ENCODE data around the gene SDR42E2.
"Not testable (repeated sequence)": the region's sequence is repeated elsewhere in the genome, so short reads cannot be mapped to it uniquely, and the experiment has no call there.

Gene SDR42E2

DNA sequence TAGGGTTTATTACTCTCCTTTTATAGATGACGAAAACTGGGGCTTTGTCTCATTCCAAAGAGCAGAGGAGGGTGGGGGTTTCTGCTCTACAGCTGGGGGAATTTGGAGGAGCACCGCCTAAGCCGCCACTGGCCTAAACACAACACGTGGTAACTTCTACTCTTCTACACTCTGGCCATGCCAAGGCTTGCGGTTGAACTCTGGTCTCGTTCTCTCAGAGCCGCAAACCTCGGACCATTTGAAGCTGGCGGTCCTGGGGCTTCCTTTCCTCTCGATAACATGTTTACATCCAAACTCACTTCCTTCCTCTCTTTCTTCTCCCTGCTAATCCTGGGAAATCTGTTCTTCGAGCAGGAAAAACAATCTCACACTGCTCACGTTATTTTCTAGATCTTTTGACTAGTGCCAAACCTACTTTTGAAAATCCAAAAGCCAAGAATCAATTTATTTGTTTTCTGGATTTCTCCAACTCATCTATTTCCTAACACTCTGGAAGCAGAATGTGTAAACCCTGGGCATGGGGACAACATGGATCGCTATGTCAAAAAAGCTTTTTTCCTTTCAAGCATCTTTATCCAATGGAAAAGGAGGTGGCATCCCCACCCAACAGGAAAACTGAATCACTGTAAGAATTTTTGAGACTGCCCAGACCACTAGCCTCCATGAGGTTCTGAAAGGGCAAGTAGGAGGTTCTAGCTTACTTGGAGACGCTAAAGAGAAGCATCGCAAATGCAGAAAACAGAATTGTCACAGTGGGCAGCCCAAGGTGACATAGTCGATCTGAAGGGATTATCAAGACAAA lies 30.2 kb downstream of the SDR42E2 start:
- peak; percentile 41 for DNase-seq

DNA sequence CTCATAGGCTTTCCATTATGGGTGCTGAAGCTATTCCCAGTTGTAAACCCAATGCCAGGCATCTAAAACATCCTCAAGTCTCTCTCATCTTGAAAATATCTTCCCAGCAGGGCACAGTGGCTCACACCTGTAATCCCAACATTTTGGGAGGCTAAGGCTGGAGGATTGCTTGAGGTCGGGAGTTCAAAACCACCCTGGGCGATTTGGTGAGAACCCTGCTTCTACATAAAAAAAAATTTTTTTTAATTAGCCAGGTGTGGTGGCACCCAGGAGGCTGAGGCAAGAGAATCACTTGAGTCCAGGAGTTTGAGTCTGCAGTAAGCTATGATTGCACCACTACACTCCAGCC lies 30.7 kb downstream of the SDR42E2 start:
- DNase-seq = no peak

DNA sequence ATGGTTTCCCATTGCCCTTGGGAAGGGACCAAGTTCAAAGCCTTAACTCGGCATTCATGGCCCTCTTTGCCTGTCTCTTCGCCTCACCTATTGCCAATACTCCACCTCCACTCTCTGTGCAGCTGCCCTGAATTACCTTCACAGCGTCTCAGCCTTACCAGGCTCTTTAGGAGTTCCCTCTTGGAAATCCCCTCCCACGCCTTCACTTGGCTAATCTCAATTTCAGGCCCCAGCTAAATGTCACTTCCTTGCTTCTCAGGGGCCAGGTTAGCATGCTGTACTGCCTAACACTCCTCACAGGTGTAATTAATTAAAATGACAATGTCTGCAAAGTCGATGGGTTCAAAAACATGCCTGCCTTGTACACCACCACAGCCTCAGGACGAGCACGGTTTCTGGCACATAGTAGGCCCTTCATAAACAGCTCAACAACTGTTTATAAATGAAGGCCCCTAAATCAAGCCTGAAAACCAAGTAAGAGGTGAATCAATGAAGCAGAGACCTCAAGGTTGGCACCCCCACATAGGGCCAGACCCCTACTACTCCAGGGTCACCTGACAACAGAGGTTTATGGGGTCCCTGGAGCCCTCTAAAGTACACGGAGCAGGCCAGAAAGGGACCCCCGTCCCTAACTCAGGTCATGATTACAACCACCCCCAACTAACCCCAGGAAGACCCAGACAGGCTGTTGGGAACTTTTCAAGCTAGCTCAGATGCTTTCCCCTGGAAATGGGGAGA lies 32.6 kb downstream of the SDR42E2 start:
- no peak for DNase-seq

DNA sequence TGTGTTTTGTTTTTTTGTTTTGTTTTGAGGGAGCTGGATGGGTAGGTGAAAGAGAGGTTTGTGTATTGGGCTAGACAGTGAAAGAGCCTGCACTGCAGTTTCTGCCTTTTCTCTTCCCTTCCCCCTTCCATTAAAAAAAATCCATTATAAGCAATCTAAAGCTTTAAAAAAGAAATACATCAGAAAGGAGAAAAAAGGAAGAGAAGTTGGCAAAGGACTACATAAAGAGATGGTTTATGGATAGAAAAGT lies 33.1 kb downstream of the SDR42E2 start:
- no peak for DNase-seq

DNA sequence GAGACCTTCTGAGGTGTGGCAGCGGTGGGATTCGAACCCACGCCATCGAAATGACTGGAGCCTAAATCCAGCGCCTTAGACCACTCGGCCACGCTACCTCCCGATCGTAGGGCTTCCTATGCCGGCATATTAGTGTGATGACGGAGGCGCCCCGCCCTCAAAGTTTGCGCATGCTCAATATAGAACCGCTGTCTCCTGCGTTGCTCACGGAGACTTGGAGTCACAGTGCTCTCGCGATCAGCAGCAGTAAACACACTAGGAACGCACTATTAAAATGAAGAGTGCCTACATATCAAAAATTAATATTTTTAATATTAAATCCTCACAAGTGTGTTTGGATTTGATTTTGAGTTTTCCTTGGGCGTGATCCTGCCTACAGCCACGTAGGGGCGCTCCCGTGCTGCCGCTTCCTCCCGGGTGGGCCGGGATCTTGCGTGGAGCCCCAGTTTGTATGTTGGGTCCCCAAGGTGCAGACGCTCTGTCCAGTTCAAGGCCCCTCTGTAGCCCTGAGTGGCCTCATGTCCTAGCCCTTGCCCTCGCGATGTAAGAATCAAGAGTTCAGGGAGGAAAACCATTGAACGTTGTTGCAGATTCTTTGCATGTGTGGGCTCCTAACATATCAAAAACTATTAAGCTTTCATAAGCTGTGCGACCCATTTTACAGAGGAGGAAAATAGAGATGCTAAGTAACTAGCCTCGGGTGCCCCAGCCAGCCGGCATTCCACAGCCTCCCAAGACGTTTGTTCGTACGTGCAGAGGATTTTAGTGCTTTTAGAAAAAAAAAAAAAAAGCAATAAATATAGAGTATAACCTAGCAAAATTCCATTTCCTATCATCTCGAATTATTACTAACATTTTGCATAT lies 33.6 kb downstream of the SDR42E2 start:
- peak; percentile 81 for DNase-seq

DNA sequence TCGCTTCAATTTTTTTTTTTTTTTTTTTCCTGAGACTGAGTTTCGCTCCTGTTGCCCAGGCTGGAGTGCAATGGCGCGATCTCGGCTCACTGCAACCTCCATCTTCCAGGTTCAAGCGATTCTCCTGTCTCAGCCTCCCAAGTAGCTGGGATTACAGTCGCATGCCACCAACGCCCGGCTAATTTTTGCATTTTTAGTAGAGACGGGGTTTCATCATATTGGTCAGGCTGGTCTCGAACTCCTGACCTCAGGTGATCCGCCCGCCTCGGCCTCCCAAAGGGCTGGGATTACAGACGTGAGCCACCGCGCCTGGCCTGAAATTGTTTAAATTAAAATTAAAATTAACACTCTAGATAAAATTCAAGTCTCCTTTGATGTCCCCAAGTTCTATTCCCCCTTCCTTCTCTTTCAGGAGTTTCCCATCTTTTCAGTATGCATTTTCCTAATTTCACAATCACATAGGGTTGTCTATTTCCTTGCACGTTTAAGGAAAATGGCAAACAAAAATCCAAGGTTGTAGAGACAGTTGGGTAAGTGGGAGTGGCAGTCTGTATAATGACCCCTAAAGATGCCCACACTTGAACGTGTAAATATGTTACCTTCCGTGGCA lies 34.4 kb downstream of the SDR42E2 start:
- DNase-seq = not testable (repeated sequence)

DNA sequence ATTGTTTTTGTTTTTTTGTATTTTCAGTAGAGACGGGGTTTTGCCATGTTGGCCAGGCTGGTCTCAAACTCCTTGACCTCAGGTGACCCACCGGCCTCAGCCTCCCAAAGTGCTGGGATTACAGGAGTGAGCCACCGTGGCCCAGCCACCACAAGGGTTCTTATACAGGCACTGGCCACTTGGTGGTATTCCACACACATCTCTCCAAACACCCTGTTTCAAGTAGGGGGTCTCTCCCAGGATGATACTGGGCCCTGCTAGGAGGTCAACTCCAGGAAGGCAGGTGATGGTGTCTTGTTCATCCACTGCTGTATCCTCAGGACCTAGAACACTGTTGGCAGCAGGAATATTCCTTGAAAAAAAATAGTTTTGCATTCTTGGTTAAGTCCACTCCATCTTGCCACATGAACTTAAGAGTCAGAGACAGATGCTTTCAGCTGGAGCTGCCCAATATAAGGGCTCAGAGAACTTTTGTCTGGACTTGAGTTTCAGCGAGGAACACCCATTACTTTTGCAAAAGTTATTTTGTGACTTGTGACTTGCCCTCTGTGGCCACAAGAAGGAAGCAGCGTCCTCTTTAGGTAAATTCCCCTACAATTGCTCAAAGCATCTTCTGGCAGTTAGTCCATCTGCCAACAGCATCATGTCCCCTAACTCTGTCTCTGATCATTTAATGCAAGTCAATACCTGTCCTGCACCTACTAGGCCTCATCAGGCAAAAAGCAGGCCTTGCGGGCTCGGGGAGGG lies 36.4 kb downstream of the SDR42E2 start:
- DNase-seq = no peak

DNA sequence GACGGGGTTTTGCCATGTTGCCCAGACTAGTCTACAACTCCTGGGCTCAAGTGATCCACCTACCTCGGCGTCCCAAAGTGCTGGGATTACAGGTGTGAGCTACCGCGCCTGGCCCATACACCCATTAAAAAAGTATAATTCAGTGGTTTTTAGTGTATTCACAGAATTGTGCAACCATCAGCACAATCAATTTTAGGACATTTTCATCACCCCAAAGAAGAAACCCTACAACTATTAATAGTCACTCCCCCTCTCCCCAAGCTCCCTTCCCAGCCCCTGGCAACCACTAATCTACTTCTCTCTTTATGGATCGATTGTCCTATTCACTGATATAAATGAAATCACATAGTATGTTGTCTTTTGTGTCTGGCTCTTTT lies 39.9 kb downstream of the SDR42E2 start:
- no peak for DNase-seq

DNA sequence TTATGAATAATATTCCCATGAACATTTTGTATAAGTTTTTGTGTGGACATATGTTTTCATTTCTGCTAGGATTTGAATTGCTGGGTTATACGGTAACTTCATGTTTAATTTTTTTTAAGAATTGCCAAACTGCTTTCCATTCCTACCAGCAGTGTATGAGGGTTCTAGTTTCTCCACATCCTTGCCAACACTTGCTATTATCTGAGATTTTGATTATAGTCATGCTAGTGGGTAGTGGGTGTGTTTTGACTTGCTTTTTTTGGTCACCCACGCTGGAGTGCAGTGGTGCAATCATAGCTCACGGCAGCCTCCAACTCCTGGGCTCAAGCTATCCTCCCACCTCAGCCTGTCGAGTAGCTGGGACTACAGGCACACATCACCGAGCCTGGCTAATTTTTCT lies 40.8 kb downstream of the SDR42E2 start:
- DNase-seq = no peak

DNA sequence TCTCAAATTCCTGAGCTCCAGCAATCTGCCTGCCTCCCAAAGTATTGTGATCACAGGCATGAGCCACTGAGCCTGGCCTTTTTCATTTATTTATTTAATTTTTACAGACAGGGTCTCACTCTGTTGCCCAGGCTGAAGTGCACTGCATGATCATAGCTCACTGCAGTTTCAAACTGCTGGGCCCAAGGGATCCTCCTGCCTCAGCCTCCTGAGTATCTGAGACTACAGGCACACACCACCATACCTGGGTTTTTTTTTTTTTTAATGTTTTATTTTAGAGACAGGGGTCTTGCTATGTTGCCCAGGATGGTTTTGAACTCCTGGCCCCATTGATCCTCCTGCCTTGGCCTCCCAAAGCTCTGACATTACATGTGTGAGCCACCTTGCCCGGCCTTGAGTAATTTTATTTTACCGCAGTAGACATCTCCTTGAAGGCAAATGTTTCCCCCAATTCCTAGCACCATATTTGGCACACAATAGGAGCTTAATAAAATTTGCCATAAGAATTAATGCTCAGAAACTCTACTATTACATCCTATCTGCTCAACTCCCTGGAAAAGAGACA lies 41.9 kb downstream of the SDR42E2 start:
- DNase-seq = no peak

DNA sequence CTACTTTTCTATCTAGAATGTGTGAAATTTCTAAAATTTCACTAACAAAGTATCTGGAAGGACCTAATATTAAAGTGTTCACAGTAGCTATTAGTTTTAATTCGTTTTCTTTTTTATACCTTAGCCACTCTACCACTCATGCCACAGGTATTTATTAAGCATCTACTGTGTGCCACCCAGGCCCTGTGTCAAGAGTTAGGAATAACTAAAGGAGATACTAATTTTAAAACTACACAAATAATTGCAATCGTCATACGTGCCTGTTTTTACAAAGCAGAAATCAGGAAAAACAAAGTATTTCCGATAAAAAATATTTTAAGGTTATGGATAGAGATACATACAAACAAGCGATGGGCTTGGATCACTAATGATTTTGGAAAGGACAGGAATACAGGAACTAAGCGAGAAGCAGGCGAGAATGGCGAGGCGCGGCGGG lies 43.3 kb downstream of the SDR42E2 start:
- no peak for DNase-seq

DNA sequence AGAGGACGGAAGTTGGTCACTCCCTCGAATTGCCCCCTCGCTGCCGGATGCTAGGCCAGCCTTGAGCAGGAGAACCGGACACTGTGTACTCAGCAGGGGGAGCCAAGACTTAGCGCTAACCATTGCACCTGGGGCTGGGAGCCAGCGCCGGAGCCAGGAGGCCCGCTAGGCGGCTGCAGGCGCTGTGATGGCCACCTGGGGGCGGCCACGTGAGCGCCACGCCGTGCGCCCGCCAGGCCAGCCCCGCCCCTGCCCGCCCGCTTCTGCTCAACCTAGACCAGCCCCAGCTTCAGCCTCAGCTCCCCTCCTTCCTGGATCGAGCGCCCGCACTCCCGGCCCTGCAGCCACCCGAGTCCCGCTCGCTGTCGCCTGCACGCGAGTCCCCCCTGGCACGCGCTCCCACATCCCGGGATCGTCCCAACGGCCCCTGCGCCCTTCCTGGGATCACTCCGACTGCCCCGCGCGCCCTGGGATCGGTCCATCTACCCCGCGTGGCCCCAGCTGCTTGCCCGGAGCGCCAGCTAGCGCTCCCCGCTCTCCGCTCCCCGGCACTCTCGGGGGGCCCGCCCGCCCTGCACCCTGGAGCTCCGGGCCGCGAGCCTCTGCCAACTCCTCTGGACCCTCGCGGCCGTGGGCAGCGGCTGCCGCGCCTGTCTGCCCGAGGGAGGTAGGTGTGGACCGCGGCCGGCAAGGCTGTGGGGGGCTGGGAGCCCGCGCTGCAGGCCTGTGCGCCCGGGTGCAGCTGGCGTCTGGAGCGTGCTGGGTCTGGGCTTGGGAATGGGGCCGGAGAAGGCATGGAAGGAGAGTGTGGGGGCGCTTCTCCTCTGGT lies 43.9 kb downstream of the SDR42E2 start, which contains the start of gene EEF2K:
Gene EEF2K, plus strand, starts transcription at position 266 of the 829 bp plus-strand sequence. CDS start 19,452 bp downstream, outside the sequence.
- peak; percentile 95 for DNase-seq

DNA sequence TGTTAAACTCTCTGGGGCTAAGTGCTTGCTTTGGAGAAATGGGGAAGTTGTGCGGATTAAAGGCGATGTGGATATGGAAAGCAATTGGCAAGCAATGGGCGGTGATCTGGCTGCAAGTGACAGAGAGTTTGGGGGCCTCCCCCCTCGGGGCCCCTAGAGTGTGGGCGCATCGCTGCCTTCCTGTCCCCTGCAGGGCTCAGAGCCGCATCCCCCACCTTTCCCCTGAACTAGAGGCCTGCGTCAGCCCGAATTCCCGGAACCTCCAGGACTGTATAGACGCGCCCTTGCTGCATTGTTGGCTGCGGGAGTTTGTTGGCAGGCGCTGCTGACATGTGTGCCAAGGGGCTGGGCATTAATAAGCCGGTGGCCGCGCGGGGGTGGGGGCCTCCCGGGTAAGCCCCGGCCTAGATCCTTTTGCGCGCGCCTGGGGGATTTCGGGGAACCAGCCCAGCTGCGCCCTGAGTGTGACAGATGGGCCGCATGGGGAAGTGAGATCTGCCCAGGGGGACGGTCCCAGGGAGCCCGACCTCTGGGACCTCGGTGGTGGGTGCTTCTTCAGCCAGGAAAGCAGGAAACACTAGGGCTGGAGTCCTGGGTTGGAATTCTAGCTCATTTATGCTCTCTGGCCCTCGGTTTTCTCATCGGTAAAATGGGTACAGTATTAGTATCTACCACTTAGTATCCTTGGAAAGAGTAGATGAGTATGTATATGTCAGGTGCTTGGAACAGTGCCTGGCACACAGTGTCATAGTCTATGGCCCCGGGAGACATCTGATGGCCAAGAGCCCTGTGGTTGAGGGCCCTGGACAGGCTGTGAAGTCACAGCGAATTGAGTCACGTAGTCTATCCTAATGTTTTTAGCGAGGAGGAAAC lies 44.8 kb downstream of the SDR42E2 start:
- DNase-seq = peak; percentile 36

DNA sequence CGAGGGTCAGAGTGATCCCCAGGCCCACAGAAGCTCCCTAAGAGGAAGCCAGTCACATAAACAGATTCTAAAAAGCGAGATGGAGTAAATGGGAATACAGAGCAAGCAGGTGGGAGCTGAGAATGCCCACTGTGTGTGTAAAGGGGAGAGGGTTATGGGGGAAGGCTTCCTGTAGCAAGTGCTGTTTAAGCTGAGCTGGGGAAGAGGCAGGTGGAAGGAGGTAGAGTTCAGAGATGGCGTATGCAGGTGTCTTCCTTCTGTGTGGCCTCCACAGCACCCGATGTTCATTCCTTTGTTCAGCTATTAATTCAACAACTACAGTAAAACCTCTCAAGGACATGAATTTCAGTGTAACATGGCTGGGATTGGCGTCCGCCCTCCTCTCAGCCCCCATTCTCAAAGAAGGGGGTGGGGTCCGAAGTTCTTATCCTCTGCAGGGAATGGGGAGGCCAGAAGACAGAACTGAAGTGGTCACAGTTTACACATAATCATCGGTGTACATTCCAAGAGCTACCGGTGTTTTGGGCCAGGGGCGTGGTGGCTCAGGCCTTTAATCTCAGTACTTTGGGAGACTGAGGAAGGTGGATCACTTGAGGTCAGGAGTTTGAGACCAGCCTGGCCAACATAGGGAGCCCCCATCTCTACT lies 45.5 kb downstream of the SDR42E2 start:
- DNase-seq = no peak

DNA sequence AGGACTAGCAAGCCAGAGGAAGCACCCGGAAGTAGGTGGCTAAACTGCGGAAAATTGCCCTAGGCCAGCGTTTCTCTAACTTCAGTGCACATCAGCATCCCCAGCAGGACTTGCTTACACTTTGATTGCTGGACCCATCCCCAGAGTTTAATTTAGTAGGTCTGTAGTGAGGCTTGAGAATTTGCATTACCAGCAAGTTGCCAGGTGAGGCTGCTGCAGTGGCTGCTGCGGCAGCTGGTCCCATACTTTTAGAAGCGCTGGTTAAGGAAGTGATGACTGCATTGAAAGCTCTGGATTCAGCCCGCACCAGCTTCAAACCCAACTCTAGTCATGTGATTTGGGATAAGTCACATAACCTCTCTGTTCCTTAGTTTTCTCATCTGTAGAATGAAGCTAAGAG lies 48.0 kb downstream of the SDR42E2 start:
- no peak for DNase-seq

DNA sequence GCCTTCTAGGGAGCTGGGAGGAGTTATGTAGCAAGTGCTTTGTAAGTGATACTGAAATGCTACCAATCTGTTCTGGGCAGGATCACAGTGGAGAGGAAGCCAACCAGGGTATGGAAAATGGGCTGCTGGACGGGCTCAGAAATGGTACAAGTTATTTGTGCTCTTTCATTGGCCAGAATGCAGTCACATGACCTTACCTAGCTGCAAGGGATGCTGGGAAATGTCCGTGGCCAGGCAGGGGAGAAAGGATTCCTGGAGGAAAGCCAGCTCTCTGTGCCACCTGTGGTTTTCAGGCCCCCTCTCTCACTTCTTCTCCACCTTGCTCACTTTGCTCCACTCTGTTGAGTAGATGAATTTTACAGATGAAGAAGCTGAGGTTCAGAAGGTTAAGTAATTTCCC lies 48.5 kb downstream of the SDR42E2 start:
- no peak for DNase-seq

DNA sequence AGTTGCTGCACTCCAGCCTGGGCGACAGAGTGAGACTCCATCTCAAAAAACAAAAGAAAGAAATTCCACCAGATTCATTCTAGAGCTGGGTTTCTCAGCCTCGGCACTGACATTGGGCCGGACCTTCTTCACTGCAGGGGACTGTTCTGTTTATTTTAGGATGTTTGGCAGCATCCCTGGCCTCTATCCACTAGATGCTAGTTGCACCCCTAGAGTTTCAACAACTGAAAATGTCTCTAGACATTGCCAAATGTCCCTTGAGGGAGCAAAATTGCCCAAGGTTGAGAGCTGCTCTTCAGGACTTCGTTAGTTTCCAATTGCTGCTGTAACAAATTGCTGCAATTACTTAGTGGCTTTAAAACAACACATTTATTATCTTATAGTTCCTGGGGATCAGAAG lies 50.9 kb downstream of the SDR42E2 start:
- no peak for DNase-seq

DNA sequence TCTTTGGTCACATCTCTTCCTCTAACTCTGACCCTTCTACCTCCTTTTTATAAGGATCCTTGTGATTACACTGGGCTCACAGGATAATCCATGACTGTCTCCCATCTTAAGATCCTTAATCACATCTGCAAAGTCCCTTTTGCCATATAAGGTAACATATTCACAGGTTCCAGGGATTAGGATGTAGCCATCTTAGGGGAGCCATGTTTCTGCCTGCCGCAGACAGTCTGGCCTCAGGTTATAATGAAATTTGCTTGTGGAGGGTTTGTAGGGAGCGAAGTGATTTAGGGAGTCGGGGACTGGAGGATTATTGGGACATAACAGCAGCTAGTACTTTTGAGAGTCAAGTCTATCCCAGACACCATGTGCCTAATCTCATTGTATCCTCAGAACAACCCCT lies 51.5 kb downstream of the SDR42E2 start:
- no peak for DNase-seq

DNA sequence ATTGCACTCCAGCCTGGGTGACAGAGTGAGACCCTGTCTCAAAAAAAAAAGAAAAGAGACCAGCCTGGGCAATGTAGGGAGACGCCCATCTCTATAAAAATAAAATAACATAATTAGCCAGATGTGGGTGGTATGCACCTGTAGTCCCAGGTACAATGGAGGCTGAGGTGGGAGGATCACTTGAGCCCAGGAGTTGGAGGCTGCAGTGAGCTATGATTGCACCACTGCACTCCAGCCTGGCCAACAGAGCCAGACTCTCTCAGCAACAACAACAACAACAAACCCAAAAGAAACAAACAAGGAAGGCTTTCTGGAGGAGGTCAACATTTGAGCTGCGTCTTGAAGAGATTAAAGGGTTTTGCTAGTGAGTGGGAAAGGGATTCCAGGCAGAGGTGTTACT lies 52.1 kb downstream of the SDR42E2 start:
- DNase-seq = no peak

DNA sequence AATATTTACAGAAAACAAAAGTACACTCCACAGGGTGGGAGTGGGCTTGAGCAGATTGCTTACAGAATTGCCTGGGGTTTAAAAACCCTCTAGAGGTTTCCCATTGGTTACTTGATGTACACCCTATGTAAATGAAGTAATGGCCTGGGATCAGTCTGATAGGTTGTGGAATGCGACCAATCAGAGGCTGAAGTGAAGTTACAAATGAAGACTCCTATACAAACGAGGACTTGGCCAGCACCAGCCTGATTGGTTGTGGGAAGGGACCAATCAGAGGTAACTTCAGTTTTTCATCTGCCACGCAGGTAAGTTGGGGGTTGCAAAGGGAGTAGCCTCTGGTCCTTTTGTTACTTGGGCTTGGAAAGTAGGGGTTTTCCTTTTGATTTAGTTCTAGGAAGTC lies 52.6 kb downstream of the SDR42E2 start:
- DNase-seq = no peak

Measured in NCI-H2029 treated with DMSO at 0.1 percent for 48 hours (cell line).